Psoas muscle (tissue), 7 donors: ENCODE measurements around the gene YIPF4. TPM values are rescaled to one million over a fixed set of nuclear protein-coding genes. Genes with fewer than 3 reads are reported as not detected.

Experiments used
- polyA plus RNA-seq, 3 donors: library from polyadenylated mRNA; stranded (reverse); fragments of 200-250 nt; gene quantifications; one replicate each; pipeline ENCODE4 v1.2.3, GENCODE V29; 2013
- total RNA-seq, 4 donors: library from RNA; stranded (reverse); fragmentation: NEBNext Ultra II Directional in 2 of 4; extraction: Animal tissue kit (Norgen Biotek cat#: 25700) in 2 of 4; gene quantifications; one replicate each; pipeline versions ENCODE4 v1.2.1 to v1.2.4, GENCODE V29; 2021 to 2023
- donor health status: healthy with polysubstance abuse.
- donor health status: DM: no; HTN: no; CAD: no; lungs with moderate emphysema.
- donor health status: Bipolar disorder and iron deficiency.
- donor health status: healthy.
- donor health status: DM: no; HTN: no; CAD: no.
- donor health status: DM: no; HTN: no; CAD: no.
- donor health status: DM: yes; HTN: yes; CAD: no.

YIPF4 gene
- total and polyA plus RNA-seq, 7 donors = 17.9 to 62.0 (median 40.2) TPM

Other genes starting within 250 kb of the YIPF4 start
- 10 to 100 TPM; 28.6 to 44.4 (median 34.2) TPM for gene DPY30, start 238.1 kb upstream of the YIPF4 start, total RNA-seq
- gene DPY30, start 238.1 kb upstream of the YIPF4 start, polyA plus RNA-seq = 10 to 100 TPM; 30.2 to 76.9 (median 60.5) TPM
- gene SPAST, start 214.3 kb upstream of the YIPF4 start, total RNA-seq = 10 to 100 TPM; 12.4 to 21.3 (median 16.6) TPM
- gene SPAST, start 214.3 kb upstream of the YIPF4 start, polyA plus RNA-seq = 10 to 100 TPM in 1 of 3 donors, 1 to 10 TPM in 2; 5.9 to 24.8 (median 8.4) TPM
- gene SLC30A6, start 112.0 kb upstream of the YIPF4 start, total RNA-seq = 10 to 100 TPM; 11.6 to 19.3 (median 14.4) TPM
- 10 to 100 TPM in 2 of 3 donors, 1 to 10 TPM in 1; 6.2 to 32.1 (median 12.9) TPM for gene SLC30A6, start 112.0 kb upstream of the YIPF4 start, polyA plus RNA-seq
- gene NLRC4, start 13.0 kb upstream of the YIPF4 start, total RNA-seq = under 1 TPM; 0.29 to 0.75 (median 0.39) TPM
- under 1 TPM; 0.16 to 0.30 (median 0.19) TPM for gene NLRC4, start 13.0 kb upstream of the YIPF4 start, polyA plus RNA-seq
- gene BIRC6, start 79.1 kb downstream of the YIPF4 start, total RNA-seq = 10 to 100 TPM; 38.1 to 66.7 (median 43.5) TPM
- 10 to 100 TPM; 11.1 to 20.9 (median 13.8) TPM for gene BIRC6, start 79.1 kb downstream of the YIPF4 start, polyA plus RNA-seq